NCI-H1105 (cell line): ENCODE results near the gene MMP15.
"Not testable (repeated sequence)": the region's sequence is repeated elsewhere in the genome, so short reads cannot be mapped to it uniquely, and the experiment has no call there.

Experiments used
- DNase-seq: peaks from one replicate; lab custom pipeline; 2025; lab: John Stamatoyannopoulos, UW

The MMP15 gene

DNA sequence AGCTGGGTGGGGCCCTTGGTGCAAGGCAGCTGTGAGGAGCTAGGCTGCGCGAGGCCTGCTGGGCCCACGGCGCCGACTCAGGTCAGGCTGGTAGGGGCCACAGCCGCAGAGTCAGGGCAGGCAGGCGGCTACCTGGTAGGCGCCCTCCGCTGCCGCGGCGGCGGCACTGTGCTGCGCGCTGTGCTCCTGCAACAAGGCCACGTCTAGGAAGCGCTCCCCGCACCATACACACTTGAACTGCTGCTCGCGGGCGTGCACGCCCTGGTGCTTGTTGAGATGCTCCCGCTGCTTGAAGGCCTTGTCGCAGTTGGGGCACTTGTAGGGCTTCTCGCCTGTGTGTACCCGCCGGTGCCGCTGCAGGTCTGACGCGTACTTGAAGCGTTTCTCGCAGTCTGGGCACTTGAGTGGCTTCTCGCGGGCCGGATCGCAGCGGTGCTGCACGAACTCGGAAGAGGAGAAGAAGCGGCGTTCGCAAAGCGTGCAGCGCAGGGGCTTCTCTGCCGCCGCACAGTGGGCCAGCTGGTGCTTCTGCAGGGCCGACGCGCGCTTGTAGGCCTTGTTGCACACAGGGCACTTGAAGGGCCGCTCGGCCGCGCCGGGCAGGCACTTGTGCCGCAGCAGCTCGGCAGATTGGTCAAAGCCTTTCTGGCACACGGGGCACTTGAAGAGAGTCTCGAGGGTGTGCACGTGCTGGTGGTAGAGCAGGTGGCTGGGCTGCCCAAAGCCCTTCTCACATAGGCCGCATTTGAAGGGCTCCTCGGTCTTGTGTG lies 29.0 kb upstream of the MMP15 start:
- DNase-seq, result no peak

DNA sequence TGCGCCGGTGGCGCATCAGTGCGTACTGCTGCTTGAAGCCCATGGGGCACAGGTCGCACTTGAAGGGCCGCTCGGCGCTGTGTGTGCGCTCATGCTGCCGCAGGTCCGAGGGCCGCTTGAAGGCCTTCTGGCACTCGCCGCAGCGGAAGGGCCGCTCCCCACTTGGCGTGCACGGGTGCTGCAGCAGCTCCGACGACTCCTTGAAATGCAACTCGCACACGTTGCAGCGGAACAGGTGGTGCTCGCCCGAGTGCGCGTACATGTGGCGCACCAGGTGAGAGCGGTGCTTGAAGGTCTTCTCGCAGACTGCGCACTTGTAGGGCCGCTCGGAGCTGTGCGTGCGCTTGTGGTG lies 28.4 kb upstream of the MMP15 start:
- DNase-seq, result no peak

GRCh38 chr16:57997528-57998265 lies 27.9 kb upstream of the MMP15 start:
- no peak for DNase-seq

GRCh38 chr16:57998486-57998885 lies 27.1 kb upstream of the MMP15 start:
- no peak for DNase-seq

DNA sequence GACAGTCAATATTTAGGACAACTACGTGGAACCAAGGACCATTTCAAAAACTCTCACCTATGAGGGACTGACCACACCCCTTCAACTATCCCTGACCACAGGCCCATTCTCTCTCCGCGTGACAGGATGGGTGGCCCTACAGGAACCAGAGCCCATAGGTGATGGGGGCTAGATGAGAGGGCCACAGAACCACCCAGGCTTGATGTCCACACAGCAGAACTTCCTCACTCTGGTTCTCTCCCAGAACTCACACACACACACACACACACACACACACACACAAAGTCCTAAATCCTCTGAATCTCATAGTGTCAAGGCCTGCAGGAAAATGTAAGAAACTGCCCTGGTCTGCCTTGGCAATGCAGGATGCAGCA lies 26.6 kb upstream of the MMP15 start:
- no peak for DNase-seq

DNA sequence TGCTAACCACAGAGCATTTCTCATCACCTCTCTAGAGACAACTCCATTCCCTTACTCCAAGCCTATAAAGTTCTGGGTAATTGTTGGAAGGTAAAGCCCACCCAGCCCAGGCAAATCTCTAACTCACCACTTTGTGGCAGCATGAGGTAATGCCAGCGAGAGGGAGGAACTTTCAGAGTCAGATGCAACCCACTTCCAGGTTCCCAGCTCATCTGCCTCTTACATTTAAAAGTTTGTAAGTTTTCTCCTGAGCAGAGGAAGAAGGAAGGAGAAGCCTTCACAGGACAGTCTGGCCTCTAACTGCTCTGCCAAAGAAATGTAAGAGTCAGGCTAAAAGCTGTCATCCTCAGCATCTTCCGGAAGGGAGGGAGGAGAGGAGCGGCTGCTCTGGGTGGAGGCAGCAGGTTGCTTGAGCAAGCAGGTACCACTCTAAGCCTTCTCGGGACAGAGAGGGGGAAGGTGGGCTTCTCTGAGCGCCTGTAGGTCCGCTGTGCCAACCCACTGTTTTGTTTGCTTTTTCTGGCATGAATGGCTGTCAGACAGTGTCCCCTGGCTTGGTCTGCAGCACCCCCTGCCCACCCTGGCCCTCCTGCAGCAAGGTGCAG lies 26.1 kb upstream of the MMP15 start:
- no peak for DNase-seq

- no peak for DNase-seq
Measured at GRCh38 chr16:57999971-58000705, 25.4 kb upstream of the MMP15 start, which contains the start of gene ZNF319. Gene ZNF319, minus strand, starts transcription at chr16:58000672. Its CDS starts 2,407 bp downstream, at chr16:57998265.

DNA sequence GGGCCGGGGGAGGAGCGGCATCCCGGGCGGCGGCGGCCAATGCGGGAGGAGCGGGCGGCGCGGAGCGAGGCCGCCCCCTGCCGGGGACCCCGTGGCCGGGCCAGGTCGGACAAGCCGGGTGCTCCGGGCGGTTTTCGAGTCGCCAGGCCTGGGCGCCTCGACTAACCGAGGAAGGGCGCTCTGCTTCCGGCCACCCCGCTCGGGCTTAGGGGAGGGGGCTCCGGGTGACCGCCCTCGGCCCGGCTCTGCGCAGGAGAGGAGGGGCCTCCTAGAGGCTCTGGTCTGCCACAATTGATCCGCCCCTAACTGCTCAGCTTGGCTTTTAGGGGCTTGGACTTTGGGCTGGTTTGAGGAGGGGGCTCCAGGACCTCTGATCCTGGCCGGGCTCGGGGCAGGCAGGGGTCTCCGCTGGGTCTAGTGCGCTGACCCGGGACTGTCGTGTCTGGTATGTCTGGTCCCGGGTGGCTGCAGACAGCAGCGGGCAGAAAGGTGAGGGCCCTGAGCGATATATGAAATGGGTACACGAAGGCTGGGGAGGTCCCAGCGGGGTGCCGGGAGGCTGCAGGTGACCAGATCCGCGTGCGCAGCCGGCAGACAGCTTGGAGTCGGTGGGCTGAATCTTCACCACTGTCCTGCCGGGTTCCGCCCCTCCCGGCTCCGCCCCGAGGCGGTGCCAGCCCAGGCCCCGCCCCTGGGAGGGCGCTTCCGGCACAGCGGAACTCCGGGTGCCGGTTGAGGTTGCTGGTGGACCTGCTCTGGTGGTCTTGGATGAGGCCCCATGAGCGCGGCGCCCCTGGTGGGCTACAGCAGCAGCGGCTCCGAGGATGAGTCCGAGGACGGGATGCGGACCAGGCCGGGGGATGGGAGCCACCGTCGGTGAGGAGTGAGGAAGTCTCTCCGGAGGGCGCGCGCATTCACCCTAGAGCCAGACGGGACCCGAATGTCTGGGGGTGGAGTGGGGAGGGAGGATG lies 24.6 kb upstream of the MMP15 start, which contains the start of gene USB1:
TSS of gene USB1 (plus strand) at position 702 of the 971 bp plus-strand sequence. CDS start at position 779, 77 bp downstream.
- peak; percentile 50 for DNase-seq

- no peak for DNase-seq
Measured at GRCh38 chr16:58001781-58002415, 23.7 kb upstream of the MMP15 start.

- DNase-seq, result no peak
Measured at GRCh38 chr16:58002416-58002800, 23.1 kb upstream of the MMP15 start.

DNA sequence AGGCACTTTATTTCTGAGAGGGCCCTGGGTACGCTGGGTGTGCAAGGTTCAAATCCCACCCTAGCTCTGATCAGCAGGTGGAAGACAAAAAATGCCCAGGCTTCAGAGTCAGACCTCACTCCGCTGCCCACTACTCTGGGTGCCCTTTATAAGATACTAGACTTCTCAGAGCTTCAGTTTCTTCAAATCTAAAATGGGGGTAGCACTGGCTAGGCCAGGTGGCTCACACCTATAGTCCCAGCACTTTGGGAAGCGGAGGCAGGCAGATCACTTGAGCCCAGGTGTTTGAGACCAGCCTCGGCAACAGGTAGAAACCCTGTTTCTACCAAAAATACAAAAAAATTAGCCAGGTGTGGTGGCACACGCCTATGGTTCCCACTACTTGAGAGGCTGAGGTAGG lies 22.6 kb upstream of the MMP15 start:
- no peak for DNase-seq

DNA sequence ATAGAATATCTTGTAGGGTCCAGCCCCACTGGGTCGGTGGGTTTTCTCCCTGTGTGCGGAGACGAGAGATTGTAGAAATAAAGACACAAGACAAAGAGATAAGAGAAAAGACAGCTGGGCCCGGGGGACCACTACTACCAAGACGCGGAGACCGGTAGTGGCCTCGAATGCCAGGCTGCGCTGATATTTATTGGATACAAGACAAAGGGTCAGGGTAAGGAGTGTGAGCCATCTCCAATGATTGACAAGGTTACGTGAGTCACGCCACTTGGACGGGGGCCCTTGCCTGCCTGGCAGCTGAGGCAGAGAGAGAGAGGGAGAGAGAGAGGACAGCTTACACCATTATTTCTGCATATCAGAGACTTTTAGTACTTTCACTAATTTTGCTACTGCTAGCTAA lies 20.8 kb upstream of the MMP15 start:
- DNase-seq, result not testable (repeated sequence)

DNA sequence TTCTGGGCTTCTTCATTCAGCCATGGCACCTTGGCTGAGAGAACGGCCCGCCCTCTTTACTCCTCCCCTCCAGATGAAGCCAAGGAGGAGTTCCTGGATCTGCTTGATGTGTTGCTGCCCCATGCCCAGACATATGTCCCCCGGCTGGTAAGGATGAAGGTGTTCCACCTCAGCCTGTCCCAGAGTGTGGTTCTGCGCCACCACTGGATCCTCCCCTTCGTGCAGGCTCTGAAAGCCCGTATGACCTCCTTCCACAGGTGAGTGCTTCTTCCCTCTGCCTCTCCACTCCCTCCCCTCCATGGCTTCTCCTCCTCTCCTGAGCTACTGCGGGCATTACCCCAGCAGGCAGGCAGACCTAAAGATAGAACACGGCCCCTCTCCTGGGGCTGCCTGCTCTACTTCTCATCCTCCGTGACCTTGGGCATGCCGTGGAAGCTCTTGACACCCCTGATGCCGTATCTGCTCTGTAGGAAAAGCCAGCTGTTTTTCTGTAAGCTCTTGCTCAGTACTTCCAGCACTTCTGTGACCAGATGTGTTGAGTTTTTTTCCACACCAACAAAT lies 15.6 kb upstream of the MMP15 start:
- no peak for DNase-seq

- DNase-seq, result no peak
Measured at GRCh38 chr16:58010886-58011285, 14.7 kb upstream of the MMP15 start.

DNA sequence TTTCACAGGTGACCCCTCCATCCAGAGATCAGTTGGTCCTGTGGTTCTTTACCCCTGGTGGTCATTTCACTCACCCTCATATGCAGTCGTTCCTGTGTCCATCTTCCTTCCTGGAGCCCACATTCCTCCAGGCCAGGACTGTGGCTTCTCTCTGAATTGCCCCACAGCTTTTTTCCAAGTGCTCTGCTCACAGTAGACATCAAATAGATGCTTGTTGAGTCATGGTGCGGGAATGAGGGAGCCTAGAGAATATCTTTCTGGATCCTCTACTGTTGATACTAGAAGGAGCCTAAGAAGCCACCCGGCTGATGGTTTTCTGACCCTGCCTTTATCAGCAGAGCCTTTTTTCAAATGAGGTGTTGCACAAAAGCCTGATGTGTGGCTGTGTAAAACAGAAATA lies 13.9 kb upstream of the MMP15 start:
- DNase-seq, result no peak

GRCh38 chr16:58012481-58012880 lies 13.1 kb upstream of the MMP15 start:
- DNase-seq, result no peak

DNA sequence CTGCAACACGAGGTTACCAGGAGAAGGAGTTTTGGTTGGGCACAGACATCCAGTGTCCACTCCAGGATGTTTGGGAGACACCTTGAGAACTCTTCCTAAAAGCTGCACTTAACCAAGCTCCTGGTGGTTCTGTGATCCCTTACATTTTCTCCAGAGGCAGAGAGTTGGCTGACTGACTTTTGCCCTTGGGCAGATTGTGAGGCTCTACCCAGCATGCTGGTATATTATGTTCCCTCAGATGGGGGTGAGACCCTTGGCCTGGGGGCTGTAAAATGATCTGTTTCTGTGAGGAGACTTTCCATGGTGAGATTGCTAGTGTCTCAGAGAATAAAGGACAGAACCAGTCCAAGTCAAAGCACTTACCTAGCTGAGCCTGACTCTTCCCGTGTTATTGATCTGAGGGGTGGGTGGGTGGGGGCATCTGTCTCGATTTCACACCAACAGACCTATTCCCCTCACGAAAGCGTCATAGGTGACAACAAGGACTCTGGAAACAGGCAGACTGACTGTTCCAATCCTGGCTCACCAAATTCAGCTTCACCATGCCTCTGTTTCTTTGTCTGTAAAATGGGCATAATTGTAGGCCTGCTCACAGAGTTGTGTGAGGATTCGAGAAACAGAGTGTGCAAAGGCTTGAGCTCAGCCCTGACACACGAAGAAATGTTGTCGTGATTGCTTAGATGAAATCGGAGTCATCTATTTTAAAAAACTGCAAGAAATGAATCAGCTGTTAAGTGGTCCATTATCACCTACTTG lies 12.2 kb upstream of the MMP15 start:
- DNase-seq, result no peak

- no peak for DNase-seq
Measured at GRCh38 chr16:58016840-58017446, 8.6 kb upstream of the MMP15 start.

GRCh38 chr16:58018803-58019202 lies 6.8 kb upstream of the MMP15 start:
- no peak for DNase-seq
